ENCODE measurements around the gene KDM5B.
"Not testable (repeated sequence)": the region's sequence is repeated elsewhere in the genome, so short reads cannot be mapped to it uniquely, and the experiment has no call there.

Gene KDM5B

DNA sequence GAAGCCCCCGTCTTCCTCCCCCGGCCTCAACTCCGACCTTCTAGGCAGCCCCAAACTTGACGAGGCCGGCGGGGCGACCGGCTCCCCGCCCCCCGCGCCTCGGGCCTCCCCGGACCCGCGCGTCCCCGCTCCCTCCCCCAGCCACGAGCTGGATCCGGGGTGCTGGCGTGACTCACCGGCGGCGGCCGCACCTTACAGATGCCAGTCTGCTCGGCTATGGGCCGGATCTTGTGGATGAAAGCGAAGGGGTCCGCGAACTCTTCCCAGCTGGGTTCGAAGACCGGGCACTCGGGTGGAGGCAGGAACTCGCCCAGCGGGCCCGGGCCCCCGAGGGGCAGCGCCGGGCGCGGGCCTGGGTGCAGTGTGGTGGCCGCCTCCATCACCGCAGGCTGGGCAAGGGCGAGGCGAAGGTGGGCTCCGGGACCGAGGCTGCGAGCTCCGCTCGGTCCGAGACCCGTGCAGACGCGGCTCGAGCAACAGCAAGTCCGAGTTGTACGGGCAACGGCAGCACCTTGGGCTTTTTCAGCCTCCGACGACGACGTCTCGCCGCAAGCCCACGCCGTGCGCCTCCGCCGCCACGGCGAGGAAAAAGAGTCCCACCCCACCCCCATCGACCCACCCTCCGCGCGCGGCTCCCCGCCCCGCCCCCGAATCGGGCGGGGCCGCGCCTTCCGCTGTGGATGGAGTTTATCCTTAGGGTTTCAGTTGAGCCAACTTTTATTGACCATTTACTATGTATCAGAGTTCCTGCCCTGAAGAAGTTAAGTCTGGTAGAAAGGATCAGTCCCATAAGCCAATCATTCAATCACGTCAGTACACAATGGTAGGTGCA, at the start of gene KDM5B:
TSS of gene KDM5B (minus strand) at position 496 of the 832 bp plus-strand sequence. CDS start at position 380, 116 bp downstream.
- DNase-seq = peak; percentile 34 to 40

GRCh38 chr1:202857136-202857610, 49.0 kb upstream of the KDM5B start:
- no peak for DNase-seq

DNA sequence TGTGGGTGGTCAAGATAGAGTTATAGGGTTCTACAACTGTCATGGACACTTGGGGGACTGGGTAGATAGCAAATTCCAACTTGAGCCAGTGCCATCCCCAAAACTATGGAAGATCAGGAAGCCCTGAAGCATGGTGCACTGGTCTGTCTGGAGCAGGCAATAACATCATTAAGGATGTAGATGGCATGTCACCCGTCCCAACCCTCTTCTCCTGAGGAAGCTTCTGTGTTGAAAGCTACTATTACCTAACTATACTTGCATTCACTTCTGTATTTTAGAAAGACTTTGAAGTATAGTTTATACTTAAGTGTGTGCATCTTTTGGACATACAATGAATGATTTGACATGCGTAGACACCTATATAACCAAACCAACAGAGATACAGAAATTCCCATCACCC, 47.8 kb upstream of the KDM5B start:
- DNase-seq = peak; percentile 85

DNA sequence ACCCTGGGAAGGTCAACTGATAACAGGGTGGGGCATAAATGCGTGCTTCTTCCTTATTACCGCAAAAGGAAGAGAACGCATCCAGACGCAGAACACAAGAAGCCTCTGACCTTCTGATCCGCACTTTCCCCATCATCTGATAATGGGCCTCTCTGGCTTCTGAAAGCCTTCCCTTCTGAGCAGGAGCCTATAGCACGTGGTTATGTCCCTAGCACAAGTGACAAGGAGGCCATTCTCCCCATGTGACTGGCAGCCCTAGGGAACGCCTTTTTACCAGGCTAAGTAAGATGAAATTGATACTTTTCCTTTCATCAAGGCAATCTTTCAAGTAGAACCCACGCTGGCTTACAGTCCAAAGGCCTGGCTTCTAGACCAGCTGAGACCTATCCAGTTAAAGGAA, 46.6 kb upstream of the KDM5B start:
- no peak for DNase-seq

- peak; percentile 64 to 65 for DNase-seq
Observed at GRCh38 chr1:202852163-202852904, 44.1 kb upstream of the KDM5B start.

GRCh38 chr1:202850593-202851362, 42.6 kb upstream of the KDM5B start:
- DNase-seq = no peak

GRCh38 chr1:202848191-202848542, 39.9 kb upstream of the KDM5B start:
- DNase-seq = no peak

- no peak for DNase-seq
Observed at GRCh38 chr1:202844935-202845334, 36.7 kb upstream of the KDM5B start.

DNA sequence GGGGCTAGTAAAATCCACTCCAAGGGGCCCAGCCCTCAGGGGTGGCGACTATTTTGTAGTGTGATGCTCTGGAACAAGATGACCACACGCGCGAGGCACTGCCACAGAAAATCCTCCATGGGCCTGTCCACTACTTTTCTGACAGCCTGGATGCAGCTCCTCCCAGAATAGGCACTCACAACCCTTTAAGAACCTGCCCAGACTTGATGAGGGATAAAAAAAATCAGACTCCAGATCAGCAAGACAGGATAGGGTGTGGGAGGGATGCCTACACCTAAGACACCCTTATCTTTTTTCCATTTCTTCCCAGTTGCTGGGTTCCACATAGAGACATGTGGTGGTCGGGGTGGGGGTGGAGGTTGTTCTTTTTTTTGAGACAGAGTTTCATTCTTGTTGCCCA, 36.0 kb upstream of the KDM5B start:
- DNase-seq = no peak

DNA sequence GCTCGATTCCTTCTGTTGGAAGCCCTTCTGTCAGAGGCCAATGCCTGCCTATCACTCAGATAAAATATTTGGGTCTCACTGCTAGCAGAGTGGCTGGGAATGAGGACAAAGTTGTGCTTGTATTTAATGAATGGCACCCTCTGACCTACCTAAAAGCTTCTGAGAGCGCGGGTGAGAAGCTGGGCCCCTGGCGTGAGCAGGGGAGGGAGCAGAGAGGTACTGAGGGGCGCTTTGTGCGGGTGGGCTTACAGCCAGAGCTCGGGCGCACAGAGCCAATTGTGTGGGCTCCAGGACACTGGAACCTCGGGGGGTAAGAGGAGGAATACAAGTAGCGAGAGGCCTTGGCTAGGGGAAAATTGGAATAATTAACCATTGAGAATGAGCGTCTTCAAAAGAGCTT, 34.9 kb upstream of the KDM5B start:
- no peak for DNase-seq

GRCh38 chr1:202837746-202838262, 29.6 kb upstream of the KDM5B start:
- no peak for DNase-seq

DNA sequence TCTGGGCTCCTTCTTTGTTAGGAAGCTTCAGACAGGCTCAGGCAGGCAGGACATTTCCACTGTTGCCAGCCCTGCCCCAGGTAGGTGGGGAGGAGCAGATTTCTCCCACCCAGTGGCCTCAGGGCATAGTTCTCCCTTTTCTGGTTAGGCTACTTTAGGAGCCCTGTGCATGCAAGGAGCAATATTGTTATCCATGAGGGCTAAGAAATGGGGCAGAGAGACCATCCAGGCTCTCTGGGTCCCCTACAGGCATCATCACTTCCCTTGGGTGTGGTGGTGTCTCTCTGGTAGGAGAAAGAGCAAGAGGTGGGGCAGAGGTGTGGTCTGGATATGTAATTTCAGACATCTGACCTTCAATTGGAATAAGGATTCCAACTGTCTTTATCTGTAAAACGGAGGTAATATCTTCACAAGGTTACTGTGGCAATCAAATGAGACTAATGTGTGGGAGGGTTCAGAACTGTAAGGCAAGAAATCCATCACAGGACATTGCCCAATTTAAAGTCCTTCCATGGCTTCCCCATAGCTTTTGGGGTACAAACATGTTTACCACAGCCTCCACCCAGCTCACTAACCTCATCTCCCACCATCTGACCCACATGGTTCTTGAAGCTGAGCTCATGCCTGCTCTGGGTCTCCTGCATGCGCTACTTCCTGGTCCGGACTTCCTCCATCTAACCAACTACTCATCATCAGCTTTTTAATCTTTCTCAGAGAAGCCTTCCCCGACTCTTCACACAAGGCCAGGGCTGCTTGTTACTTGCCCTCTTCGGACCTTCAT, 28.6 kb upstream of the KDM5B start:
- DNase-seq = peak; percentile 69 to 75

DNA sequence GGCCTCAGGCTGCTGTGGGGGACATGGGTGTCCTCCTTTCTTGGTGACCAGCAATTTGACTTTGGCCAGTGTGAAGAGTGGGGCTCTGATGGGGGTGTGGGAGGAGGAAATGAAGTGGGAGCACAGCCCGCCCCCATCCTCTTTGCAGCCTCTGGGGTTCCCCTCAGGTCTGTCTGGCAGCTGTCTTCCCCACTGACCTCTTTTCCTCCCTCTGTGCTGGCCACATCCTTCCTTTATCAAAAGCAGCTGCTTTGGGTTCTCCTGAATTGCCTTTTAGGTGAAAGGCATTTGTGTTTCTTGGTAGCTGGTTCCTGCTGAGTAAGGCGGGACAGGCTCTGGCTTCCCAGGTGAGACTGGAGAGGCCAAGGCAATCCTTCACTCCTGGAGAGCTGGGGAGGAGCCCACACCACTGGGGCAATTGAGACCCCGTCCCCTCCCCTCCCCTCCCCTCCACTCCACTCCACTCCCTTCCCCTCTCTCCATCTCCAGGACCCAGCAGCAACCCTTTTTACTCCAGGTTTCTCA, 27.4 kb upstream of the KDM5B start:
- peak; percentile 46 to 66 for DNase-seq

DNA sequence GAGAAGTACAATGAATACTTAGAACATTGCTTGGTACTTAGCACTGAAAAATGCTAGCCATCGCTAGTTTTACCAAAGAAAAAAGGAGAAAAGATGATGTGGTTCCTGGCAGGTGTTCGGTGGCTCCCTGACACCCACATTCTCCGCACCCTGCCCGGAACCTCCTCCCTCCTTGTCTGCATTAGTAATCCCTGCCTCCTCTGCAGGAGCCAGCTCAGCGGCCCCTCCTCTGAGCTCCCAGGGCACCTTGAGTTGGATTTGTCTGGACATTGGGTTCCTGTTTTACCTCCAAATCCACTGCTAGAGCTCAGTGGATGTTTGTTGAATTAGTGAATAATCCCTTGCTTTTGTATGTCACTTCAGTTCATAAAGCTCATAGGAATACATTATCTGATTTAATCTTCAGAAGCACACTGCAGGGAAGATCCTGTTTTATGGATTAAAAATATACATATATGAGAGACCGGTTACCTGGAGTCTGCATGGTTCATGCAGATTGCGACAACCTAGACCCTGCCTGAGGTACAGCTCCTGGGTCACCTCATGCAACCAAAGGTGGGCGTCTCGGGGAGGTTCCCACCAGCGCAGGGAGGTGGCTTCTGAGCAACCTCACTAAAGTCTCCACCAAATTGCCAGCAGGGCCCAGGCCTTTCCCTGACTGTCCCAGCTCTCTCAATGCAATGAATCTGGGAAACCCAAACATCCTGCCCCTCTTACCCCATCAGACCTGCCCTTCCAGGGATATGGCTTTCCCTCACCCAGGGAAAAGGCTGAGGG, 26.7 kb upstream of the KDM5B start:
- DNase-seq = no peak

DNA sequence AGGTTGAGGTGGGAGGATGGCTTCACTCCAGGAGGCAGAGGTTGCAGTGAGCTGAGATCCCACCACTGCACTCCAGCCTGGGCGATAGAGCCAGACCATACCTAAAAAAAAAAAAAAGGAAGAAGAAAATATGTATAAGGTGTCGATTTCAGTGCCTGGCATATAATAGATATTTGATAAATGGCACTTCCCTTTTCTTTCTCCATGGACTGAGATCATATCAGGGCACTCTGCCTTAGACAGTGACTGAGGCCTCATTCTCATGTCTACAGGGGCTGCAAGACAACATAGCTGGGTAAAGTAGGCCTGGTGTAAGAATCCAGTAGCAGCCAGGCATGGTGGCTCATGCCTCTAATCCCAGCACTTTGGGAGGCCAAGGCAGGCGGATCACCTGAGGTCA, 23.7 kb upstream of the KDM5B start:
- DNase-seq = no peak

GRCh38 chr1:202829223-202829622, 21.0 kb upstream of the KDM5B start:
- DNase-seq = not testable (repeated sequence)

DNA sequence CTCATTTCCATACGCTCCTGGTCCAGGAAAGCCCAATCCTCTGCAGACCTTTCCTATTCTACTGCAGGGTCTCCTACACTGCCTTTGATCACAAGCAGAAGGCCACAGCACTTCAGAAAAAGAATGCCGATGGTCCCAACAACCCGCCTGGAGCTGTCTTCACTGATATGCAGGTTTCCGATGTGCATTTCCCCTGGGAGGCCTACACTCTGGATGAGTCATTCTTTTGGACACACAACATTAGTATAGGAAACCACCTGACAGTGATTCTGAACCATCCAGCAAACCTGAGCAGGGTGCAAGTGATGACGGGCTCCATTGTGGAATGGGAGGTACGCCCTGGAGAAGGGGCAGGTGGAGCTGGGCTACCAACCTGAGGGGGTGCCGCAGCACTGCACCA, 17.5 kb upstream of the KDM5B start:
- no peak for DNase-seq

GRCh38 chr1:202821467-202821866, 13.2 kb upstream of the KDM5B start:
- DNase-seq = no peak

DNA sequence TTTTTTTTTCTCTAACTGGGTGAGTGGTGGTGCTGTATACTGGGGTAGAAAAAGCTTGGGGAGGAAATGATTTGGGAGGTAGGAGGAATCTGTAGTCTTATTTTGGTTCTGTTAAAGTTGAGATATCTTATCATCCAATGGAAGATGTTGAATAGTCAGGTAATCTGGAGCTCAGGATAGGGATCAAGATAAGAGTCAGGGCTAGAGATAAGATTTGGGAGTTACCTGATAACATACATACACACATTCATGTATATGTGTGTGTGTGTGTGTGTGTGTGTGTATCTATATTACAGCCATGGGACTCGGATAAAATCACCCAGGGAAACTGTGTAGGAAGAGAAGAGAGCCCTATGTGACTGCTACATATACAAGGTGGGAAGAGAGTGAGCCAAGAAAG, 10.6 kb upstream of the KDM5B start:
- DNase-seq = no peak

DNA sequence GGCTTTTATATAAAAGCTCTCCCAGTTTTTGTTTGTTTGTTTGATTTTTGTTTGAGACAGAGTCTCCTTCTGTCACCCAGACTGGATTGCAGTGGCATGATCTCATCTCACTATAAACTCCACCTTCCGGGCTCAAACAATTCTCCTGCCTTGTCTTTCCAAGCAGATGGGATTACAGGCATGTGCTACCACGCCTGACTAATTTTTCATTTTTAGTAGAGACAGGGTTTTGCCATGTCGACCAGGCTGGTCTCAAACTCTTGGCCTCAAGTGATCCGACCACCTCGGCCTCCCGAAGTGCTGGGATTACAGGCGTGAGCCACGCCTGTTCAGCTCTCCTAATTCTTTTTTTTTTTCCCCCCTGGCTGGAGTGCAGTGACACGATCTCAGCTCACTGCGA, 6.9 kb upstream of the KDM5B start:
- no peak for DNase-seq

Measured in AML-193 (cell line).